H9 (cell line): ENCODE results near the gene VAV3. TPM values are rescaled to one million over a fixed set of nuclear protein-coding genes. Genes with fewer than 3 reads are reported as not detected.

ENCODE experiments used
- DNase-seq: peaks from one replicate; pipeline ENCODE4 v3.0.0-alpha.2; 2017
- H2AFZ ChIP-seq: one replicate; pipeline ENCODE4 v1.6.1; 2013; ENCODE audit warnings: mild to moderate bottlenecking, low read length, control low read depth, moderate library complexity
- H2AK5ac ChIP-seq: 2 replicates; pipeline ENCODE4 v1.6.1; 2013; ENCODE audit warnings: low read length, control low read depth, mixed read lengths; ENCODE audit not compliant: insufficient read length
- H2BK120ac ChIP-seq: one replicate; pipeline ENCODE4 v1.6.1; 2013; ENCODE audit warnings: low read depth, mild to moderate bottlenecking, low read length, control low read depth, inconsistent platforms; ENCODE audit not compliant: poor library complexity, severe bottlenecking
- H2BK12ac ChIP-seq: 2 replicates; pipeline ENCODE4 v1.6.1; 2013; ENCODE audit warnings: low read length, control low read depth, mixed read lengths, low read depth; ENCODE audit not compliant: insufficient read length
- H2BK15ac ChIP-seq: 2 replicates; pipeline ENCODE4 v1.6.1; 2013; ENCODE audit warnings: low read depth, low read length, control low read depth
- H2BK20ac ChIP-seq: one replicate; pipeline ENCODE4 v1.6.1; 2013; ENCODE audit warnings: low read depth, mild to moderate bottlenecking, low read length, control low read depth, inconsistent platforms; ENCODE audit not compliant: poor library complexity, severe bottlenecking
- H2BK5ac ChIP-seq: 2 replicates; pipeline ENCODE4 v1.6.1; 2013; ENCODE audit warnings: low read length, control low read depth, mixed read lengths; ENCODE audit not compliant: insufficient read length
- H3K14ac ChIP-seq: 2 replicates; pipeline ENCODE4 v1.6.1; 2013; ENCODE audit warnings: low read length, control low read depth; ENCODE audit not compliant: insufficient read depth
- H3K18ac ChIP-seq: 2 replicates; pipeline ENCODE4 v1.6.1; 2013; ENCODE audit warnings: low read depth, mild to moderate bottlenecking, mixed read lengths, low read length, control low read depth; ENCODE audit not compliant: insufficient read length
- H3K23ac ChIP-seq: 2 replicates; pipeline ENCODE4 v1.6.1; 2013; ENCODE audit warnings: low read length, control low read depth, mixed read lengths, low read depth; ENCODE audit not compliant: insufficient read length
- H3K23me2 ChIP-seq: 2 replicates; pipeline ENCODE4 v1.6.1; 2013; ENCODE audit warnings: low read depth, mild to moderate bottlenecking, mixed read lengths, low read length, control low read depth; ENCODE audit not compliant: insufficient read length, poor library complexity, severe bottlenecking
- H3K27ac ChIP-seq: 2 replicates; pipeline ENCODE4 v1.5.1; 2013; ENCODE audit warnings: low read length, control low read depth, mixed read lengths, low read depth; ENCODE audit not compliant: insufficient read length
- H3K27me3 ChIP-seq: 2 replicates; pipeline ENCODE4 v1.6.1; 2013; ENCODE audit warnings: low read length, control low read depth, inconsistent platforms; ENCODE audit not compliant: insufficient read depth
- H3K4ac ChIP-seq: 2 replicates; pipeline ENCODE4 v1.6.1; 2013; ENCODE audit warnings: low read depth, mild to moderate bottlenecking, control low read depth, inconsistent platforms, low read length, moderate library complexity
- H3K4me1 ChIP-seq: 2 replicates; pipeline ENCODE4 v1.6.1; 2013; ENCODE audit warnings: low read length, control low read depth, inconsistent platforms; ENCODE audit not compliant: insufficient read depth
- H3K4me2 ChIP-seq: 2 replicates; pipeline ENCODE4 v1.6.1; 2013; ENCODE audit warnings: low read length, control low read depth, mixed read lengths; ENCODE audit not compliant: insufficient read length, insufficient read depth
- H3K56ac ChIP-seq: 2 replicates; pipeline ENCODE4 v1.6.1; 2013; ENCODE audit warnings: low read depth, mild to moderate bottlenecking, mixed read lengths, low read length, control low read depth; ENCODE audit not compliant: insufficient read length
- H3K79me1 ChIP-seq: 2 replicates; pipeline ENCODE4 v1.6.1; 2013; ENCODE audit warnings: low read depth, mild to moderate bottlenecking, moderate library complexity, low read length, control low read depth, inconsistent platforms; ENCODE audit not compliant: insufficient read depth, poor library complexity, severe bottlenecking
- H3K79me2 ChIP-seq: 2 replicates; pipeline ENCODE4 v1.6.1; 2013; ENCODE audit warnings: low read length, control low read depth, inconsistent platforms; ENCODE audit not compliant: insufficient read depth
- H3K9ac ChIP-seq: 2 replicates; pipeline ENCODE4 v1.6.1; 2013; ENCODE audit warnings: low read length, control low read depth, mixed read lengths; ENCODE audit not compliant: insufficient read length; ENCODE audit errors: extremely low read depth
- H3K9me3 ChIP-seq: one replicate; pipeline ENCODE4 v1.6.1; 2013; ENCODE audit warnings: low read depth, low read length, inconsistent platforms; ENCODE audit not compliant: control insufficient read depth
- H3T11ph ChIP-seq: one replicate; pipeline ENCODE4 v1.6.1; 2013; ENCODE audit warnings: mild to moderate bottlenecking, low read length, control low read depth, inconsistent platforms
- H4K20me1 ChIP-seq: one replicate; pipeline ENCODE4 v1.6.1; 2013; ENCODE audit not compliant: control insufficient read depth, insufficient read length, insufficient read depth
- H4K5ac ChIP-seq: 2 replicates; pipeline ENCODE4 v1.6.1; 2013; ENCODE audit warnings: low read depth, mild to moderate bottlenecking, mixed read lengths, low read length, control low read depth; ENCODE audit not compliant: insufficient read length
- H4K8ac ChIP-seq: replicated peaks from 2 replicates; pipeline ENCODE4 v1.6.1; 2013; ENCODE audit warnings: low read length, control low read depth, mixed read lengths, low read depth; ENCODE audit not compliant: insufficient read length
- H4K91ac ChIP-seq: 2 replicates; pipeline ENCODE4 v1.6.1; 2013; ENCODE audit warnings: low read depth, mild to moderate bottlenecking, moderate library complexity, mixed read lengths, low read length, control low read depth; ENCODE audit not compliant: insufficient read length
- H3K27ac Mint-ChIP-seq, 3 experiments: 2 replicates in 2 of 3; 3 replicates in 1 of 3; pipeline ENCODE4 v1.8.0; 2020 to 2021; ENCODE audit warnings: mixed read lengths in 3 of 3, mild to moderate bottlenecking in 1 of 3, moderate library complexity in 1 of 3
- H3K27me3 Mint-ChIP-seq: 2 replicates; pipeline ENCODE4 v1.8.0; 2021; ENCODE audit warnings: low read depth, mild to moderate bottlenecking, moderate library complexity, mixed read lengths
- H3K36me3 Mint-ChIP-seq, 3 experiments: 2 replicates in 2 of 3; 3 replicates in 1 of 3; pipeline ENCODE4 v1.8.0; 2020 to 2021; ENCODE audit warnings: low read depth in 3 of 3, mixed read lengths in 3 of 3; ENCODE audit not compliant: insufficient read depth in 1 of 3
- H3K4me1 Mint-ChIP-seq, 2 experiments: 2 replicates each; pipeline ENCODE4 v1.8.0; 2020; ENCODE audit warnings: mixed read lengths in 2 of 2
- H3K4me3 Mint-ChIP-seq, 2 experiments: 2 replicates in 1 of 2; 3 replicates in 1 of 2; pipeline ENCODE4 v1.8.0; 2020 to 2021; ENCODE audit warnings: mild to moderate bottlenecking in 2 of 2, mixed read lengths in 2 of 2, moderate library complexity in 1 of 2
- H3K9me3 Mint-ChIP-seq, 2 experiments: 2 replicates in 1 of 2; 3 replicates in 1 of 2; pipeline ENCODE4 v1.8.0; 2020; ENCODE audit warnings: mild to moderate bottlenecking in 2 of 2, mixed read lengths in 2 of 2, moderate library complexity in 1 of 2
- WGBS: extraction: QIAGEN DNeasy Blood & Tissue Kit; methylation state at CpG from one replicate; pipeline ENCODE4 v1.1.7; 2013; ENCODE audit warnings: missing lambda C conversion rate, low lambda C conversion rate, mixed read lengths; ENCODE audit not compliant: insufficient read length; ENCODE audit errors: extremely low coverage; 5-methylcytosine and 5-hydroxymethylcytosine counted together
- total RNA-seq: library from RNA; stranded (reverse); gene quantifications from 2 replicates; pipeline ENCODE4 v1.2.1, GENCODE V29; 2021
- TF ChIP-seq, protein P1 (sequence below): fragments of 200-600 bp; sonication (generic); conservative IDR thresholded peaks from 3 replicates; pipeline ENCODE4 v1.8.0; 2021; ENCODE audit warnings: antibody characterized with exemption, mild to moderate bottlenecking

The VAV3 gene
- total RNA-seq, 1 experiment from 2014 or later: 5.1 TPM

DNA sequence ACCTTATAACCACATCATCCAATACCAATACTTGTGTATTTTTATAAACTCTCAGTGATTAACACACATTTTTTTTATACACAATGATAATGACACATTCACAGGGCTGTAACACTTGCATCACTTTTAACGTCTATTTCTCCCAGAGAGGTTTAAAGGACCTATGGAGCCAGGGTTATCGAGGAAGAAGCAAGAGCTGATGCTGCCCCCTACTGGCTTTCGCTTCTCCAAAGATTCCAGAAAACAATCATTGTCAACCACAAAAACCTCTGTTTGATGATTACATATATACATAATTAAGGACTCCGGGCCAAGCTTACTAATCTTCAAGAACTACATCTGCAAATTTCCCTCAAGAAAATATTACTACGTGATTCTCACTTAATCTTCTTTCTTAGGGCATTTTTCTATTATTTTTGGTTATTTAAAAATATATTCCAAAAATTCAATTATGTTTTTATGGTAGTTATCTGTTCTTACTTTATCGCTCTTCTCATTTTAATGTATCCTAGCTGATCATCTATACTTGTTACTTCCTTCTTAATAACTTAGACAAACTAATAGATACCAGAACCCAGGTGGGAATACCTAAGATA, 214.5 kb downstream of the VAV3 start:
- Histone ChIP-seq H3K79me2 (no peaks in the 10 kb centered on the region), H2AFZ (no peak overlapping the region), H2AK5ac (no peak overlapping the region), H3K9me3 (no peaks in the 10 kb centered on the region), H2BK120ac (no peak overlapping the region), H3K56ac (no peak overlapping the region), H3K18ac (no peak overlapping the region), H4K20me1 (no peaks in the 10 kb centered on the region), H2BK12ac (no peak overlapping the region), H4K8ac (no peak overlapping the region), H3K27ac (no peak overlapping the region), H2BK20ac (no peak overlapping the region), H3K79me1 (no peaks in the 10 kb centered on the region), H3T11ph (no peak overlapping the region), H3K9ac (no peak overlapping the region), H2BK15ac (no peak overlapping the region), H3K14ac (no peak overlapping the region), H4K5ac (no peak overlapping the region), H3K4me1 (no peaks in the 10 kb centered on the region; the same call in 1 of the 2 replicates), H3K23me2 (no peaks in the 10 kb centered on the region), H2BK5ac (no peak overlapping the region), H3K27me3 (no peaks in the 10 kb centered on the region), H3K4ac (no peak overlapping the region), H3K4me2 (no peak overlapping the region), H3K23ac (no peak overlapping the region), H4K91ac (no peak overlapping the region)
- WGBS: no CpG with 5 or more reads among the region's 6 CpGs
- peak; percentile 51 for DNase-seq
- H3K36me3 Mint-ChIP-seq: peaks cover 0 to 2% (median 0%) of the 10 kb centered on the region in 3 experiments; a peak in 3 of 7 replicates
- TF ChIP-seq, protein P1, sequence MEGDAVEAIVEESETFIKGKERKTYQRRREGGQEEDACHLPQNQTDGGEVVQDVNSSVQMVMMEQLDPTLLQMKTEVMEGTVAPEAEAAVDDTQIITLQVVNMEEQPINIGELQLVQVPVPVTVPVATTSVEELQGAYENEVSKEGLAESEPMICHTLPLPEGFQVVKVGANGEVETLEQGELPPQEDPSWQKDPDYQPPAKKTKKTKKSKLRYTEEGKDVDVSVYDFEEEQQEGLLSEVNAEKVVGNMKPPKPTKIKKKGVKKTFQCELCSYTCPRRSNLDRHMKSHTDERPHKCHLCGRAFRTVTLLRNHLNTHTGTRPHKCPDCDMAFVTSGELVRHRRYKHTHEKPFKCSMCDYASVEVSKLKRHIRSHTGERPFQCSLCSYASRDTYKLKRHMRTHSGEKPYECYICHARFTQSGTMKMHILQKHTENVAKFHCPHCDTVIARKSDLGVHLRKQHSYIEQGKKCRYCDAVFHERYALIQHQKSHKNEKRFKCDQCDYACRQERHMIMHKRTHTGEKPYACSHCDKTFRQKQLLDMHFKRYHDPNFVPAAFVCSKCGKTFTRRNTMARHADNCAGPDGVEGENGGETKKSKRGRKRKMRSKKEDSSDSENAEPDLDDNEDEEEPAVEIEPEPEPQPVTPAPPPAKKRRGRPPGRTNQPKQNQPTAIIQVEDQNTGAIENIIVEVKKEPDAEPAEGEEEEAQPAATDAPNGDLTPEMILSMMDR: peak; percentile 93
- H3K9me3 Mint-ChIP-seq: no peaks in the 10 kb centered on the region
- no peak overlapping the region for H3K27ac Mint-ChIP-seq
- H3K4me1 Mint-ChIP-seq: peaks cover 9 to 14% of the 10 kb centered on the region in 2 experiments
- no peaks in the 10 kb centered on the region for H3K27me3 Mint-ChIP-seq
- H3K4me3 Mint-ChIP-seq: no peak overlapping the region
